ENCODE results near the gene OTOF. TPM values are rescaled to one million over a fixed set of nuclear protein-coding genes. Genes with fewer than 3 reads are reported as not detected.

OTOF gene
- total and polyA plus RNA-seq, 8 donors = 0.06 to 3.6 (median 0.29) TPM; not detected in 3

DNA sequence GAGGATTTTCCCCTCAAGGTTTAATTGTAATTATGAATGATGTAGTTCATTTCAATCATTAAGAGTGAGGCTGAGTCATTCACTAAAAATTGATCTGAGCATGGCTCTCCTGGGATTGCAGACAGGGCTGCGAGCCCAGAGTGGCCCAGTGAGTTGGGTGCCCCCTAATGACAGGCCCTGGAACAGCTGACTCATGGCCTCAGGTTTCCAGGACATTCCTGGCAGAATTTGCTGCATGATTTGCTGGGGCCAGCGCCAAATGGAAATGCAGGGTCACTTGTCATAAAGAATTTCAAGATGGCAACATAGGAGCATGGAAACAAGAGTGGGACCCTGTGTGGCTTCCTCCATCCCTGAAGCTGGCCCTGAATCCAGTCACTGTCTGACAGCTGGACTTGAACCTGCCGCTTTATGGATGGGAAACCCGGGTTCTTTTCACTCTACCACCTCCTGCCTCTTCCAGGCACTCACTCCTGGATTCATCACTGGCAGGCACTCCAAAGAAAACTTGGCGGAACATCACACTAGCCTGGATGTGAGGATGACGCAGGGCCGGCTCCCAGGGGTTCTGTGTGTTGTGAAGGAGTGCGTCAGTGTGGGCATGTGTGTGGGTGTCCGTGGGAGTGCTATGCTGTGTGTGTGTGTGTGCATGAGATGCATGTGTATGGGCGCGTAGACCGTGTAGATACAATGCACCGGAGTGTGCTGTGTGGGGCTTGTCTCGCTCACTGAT is 15.2 kb downstream of the OTOF start:
- intact Hi-C loops (cut with DNase I; ENCODE audit: low total_unique reads) = no loop called here
- Histone ChIP-seq H3K9me3 (no peaks in the 10 kb centered on the region), H3K27ac (no peak overlapping the region), H3K4me1 (peaks cover 0 to 15% (median 0%) of the 10 kb centered on the region in 4 donors), H3K27me3 (peaks cover 0 to 6% (median 0%) of the 10 kb centered on the region in 3 donors), H3K36me3 (no peaks in the 10 kb centered on the region), H3K4me3 (no peak overlapping the region)
- WGBS, 5 donors = 86 to 90% (median 88%) methylated on average over 13 to 14 of the region's 14 CpGs
- peak; percentile 56 to 68 for DNase-seq
- TF ChIP-seq CTCF (IDR thresholded peaks at IDR 0.05) (peak in 2 of 7 experiments; percentile 26 to 37), EP300 (IDR thresholded peaks at IDR 0.05) (no peak), POLR2AphosphoS5 (IDR thresholded peaks at IDR 0.05) (no peak), POLR2A (IDR thresholded peaks at IDR 0.05) (no peak)

GRCh38 chr2:26462100-26462499 is 15.8 kb downstream of the OTOF start:
- Histone ChIP-seq H3K27ac (no peak overlapping the region), H3K4me3 (no peak overlapping the region), H3K36me3 (no peaks in the 10 kb centered on the region), H3K9me3 (no peaks in the 10 kb centered on the region), H3K4me1 (peaks cover 0 to 21% (median 1%) of the 10 kb centered on the region in 4 donors), H3K27me3 (peaks cover 0 to 6% (median 0%) of the 10 kb centered on the region in 3 donors)
- TF ChIP-seq EP300 (IDR thresholded peaks at IDR 0.05) (no peak), POLR2AphosphoS5 (IDR thresholded peaks at IDR 0.05) (no peak), POLR2A (IDR thresholded peaks at IDR 0.05) (no peak), CTCF (IDR thresholded peaks at IDR 0.05) (no peak)
- intact Hi-C loops (cut with DNase I; ENCODE audit: low total_unique reads) = no loop called here
- WGBS, 5 donors = 90 to 100% (median 93%) methylated on average over 6 of the region's 6 CpGs
- no peak for DNase-seq

GRCh38 chr2:26461601-26462023 is 16.3 kb downstream of the OTOF start:
- peaks cover 0 to 26% (median 4%) of the 10 kb centered on the region in 4 donors for H3K4me1 ChIP-seq
- no peak for DNase-seq
- WGBS, 5 donors = 91 to 95% (median 93%) methylated on average over 16 to 19 of the region's 19 CpGs
- intact Hi-C loops (cut with DNase I; ENCODE audit: low total_unique reads) = no loop called here
- H3K4me3 ChIP-seq = no peak overlapping the region
- no peaks in the 10 kb centered on the region for H3K36me3 ChIP-seq
- no peaks in the 10 kb centered on the region for H3K9me3 ChIP-seq
- H3K27me3 ChIP-seq = peaks cover 0 to 6% (median 0%) of the 10 kb centered on the region in 3 donors
- TF ChIP-seq EP300 (IDR thresholded peaks at IDR 0.05) = no peak
- no peak overlapping the region for H3K27ac ChIP-seq

DNA sequence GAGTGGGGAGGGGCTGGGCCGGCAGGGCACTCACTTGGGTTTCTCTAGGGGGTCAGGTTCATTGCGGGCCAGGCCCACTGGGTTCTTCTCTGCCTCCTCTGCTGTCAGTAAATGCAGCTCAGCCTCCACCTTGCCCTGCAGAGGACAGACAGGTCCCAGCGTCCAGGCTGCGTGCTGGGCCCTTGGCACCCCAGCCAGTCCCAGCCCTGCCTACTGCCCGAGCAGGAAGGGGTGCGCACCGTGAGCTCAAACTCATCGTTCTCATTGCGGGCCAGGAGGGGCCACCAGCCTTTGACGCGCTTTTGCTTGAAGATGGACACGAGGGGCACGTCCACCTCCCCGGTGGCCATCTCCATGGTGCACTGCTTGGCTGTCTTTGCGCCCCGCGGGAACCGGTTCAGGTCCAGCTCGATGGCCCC is 17.3 kb downstream of the OTOF start:
- intact Hi-C loops (cut with DNase I; ENCODE audit: low total_unique reads) = no loop called here
- TF ChIP-seq EP300 (IDR thresholded peaks at IDR 0.05) = no peak
- no peak for TF ChIP-seq POLR2AphosphoS5 (IDR thresholded peaks at IDR 0.05)
- no peak for TF ChIP-seq CTCF (IDR thresholded peaks at IDR 0.05)
- TF ChIP-seq POLR2A (IDR thresholded peaks at IDR 0.05) = no peak
- WGBS, 5 donors = 88 to 93% (median 91%) methylated on average over 13 to 19 of the region's 19 CpGs

More for the DNA sequence above, 17.3 kb downstream of the OTOF start:
- Histone ChIP-seq H3K4me3 (no peak overlapping the region), H3K27me3 (peaks cover 0 to 6% (median 0%) of the 10 kb centered on the region in 3 donors), H3K36me3 (no peaks in the 10 kb centered on the region), H3K4me1 (peaks cover 0 to 35% (median 9%) of the 10 kb centered on the region in 4 donors), H3K27ac (no peak overlapping the region), H3K9me3 (no peaks in the 10 kb centered on the region)
- DNase-seq = no peak

Data from stomach (tissue), 9 donors.